ENCODE results near the gene ARHGAP8.
A peak's percentile ranks its signal among the peaks of the same experiment; 100 is the strongest.

Gene ARHGAP8

DNA sequence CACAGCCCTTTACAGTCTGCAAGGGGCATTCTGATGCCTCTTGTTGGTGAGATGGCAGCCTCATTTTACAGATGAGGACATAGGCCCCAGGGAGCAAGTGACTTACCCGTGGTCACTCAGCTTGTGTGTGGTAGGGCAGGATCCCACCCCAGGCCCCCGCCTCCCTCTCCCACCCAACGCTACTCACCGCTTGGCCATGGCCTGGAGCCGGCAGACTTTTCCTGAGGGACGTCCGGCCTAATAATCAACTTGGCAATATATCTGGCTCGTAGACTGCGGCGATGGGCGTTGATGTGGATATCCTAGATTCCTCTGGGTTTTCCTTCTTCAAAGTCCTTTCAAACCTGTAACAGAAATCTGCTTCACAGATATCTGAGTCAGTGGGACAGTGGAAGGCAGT is 57.1 kb downstream of the ARHGAP8 start:
- Histone ChIP-seq H2AFZ (ENCODE audit: low read length) (no peak overlapping the region), H2BK15ac (ENCODE audit: low read length) (no peak overlapping the region), H3K9ac (ENCODE audit: low read depth, low read length, poor library complexity) (no peak overlapping the region), H3K14ac (ENCODE audit: low read length) (no peak overlapping the region), H2BK12ac (ENCODE audit: low read length) (no peak overlapping the region), H3K27me3 (ENCODE audit: control insufficient read depth in 3 of 3, insufficient read depth in 3 of 3, low read depth in 1 of 3, low read length in 3 of 3) (peaks cover 0 to 19% (median 0%) of the 10 kb centered on the region in 3 experiments), H3K4ac (ENCODE audit: low read length) (no peak overlapping the region), H3K4me3 (ENCODE audit: low read length in 2 of 2) (no peak overlapping the region), H3K4me1 (ENCODE audit: control insufficient read depth in 2 of 2, insufficient read depth in 1 of 2, low read depth in 1 of 2, low read length in 2 of 2) (peaks cover 0 to 4% of the 10 kb centered on the region in 2 donors), H3K36me3 (replicated peaks in 1 of 2; ENCODE audit: control insufficient read depth in 2 of 2, insufficient read depth in 2 of 2, low read length in 2 of 2) (no peaks in the 10 kb centered on the region), H3K23ac (ENCODE audit: low read depth, low read length, poor library complexity) (no peak overlapping the region), H4K8ac (ENCODE audit: low read depth, low read length) (no peak overlapping the region), H2BK5ac (ENCODE audit: low read length) (no peak overlapping the region), H4K91ac (ENCODE audit: low read depth, low read length, poor library complexity) (no peak overlapping the region), H3K27ac (replicated peaks; ENCODE audit: low read length) (no peak overlapping the region), H2AK5ac (ENCODE audit: low read depth, low read length) (no peak overlapping the region), H3K18ac (ENCODE audit: low read length) (no peak overlapping the region), H3K79me1 (ENCODE audit: low read depth, low read length) (peaks cover 2% of the 10 kb centered on the region), H3K4me2 (ENCODE audit: insufficient read depth, low read length, poor library complexity, severe bottlenecking) (no peak overlapping the region), H2BK120ac (ENCODE audit: low read depth, low read length) (no peak overlapping the region), H3K9me3 (replicated peaks in 1 of 2; ENCODE audit: control insufficient read depth in 2 of 2, insufficient read depth in 1 of 2, low read depth in 1 of 2, low read length in 2 of 2) (peaks cover 0 to 5% of the 10 kb centered on the region in 2 donors)
- DNase-seq (ENCODE audit: low spot score): no peak
- WGBS, 2 donors (ENCODE audit: extremely low coverage in 2 of 2, insufficient read length in 2 of 2, insufficient replicate concordance in 1 of 2): no CpG with 5 or more reads among the region's 11 CpGs

GRCh38 chr22:44811141-44811540 is 58.8 kb downstream of the ARHGAP8 start:
- H4K91ac ChIP-seq (ENCODE audit: low read depth, low read length, poor library complexity): no peak overlapping the region
- H3K27ac ChIP-seq (replicated peaks; ENCODE audit: low read length): no peak overlapping the region
- H2BK5ac ChIP-seq (ENCODE audit: low read length): no peak overlapping the region
- no peak overlapping the region for H2AFZ ChIP-seq (ENCODE audit: low read length)
- H3K14ac ChIP-seq (ENCODE audit: low read length): no peak overlapping the region
- H2BK120ac ChIP-seq (ENCODE audit: low read depth, low read length): no peak overlapping the region
- DNase-seq (ENCODE audit: low spot score): no peak
- no peak overlapping the region for H3K23ac ChIP-seq (ENCODE audit: low read depth, low read length, poor library complexity)
- H2AK5ac ChIP-seq (ENCODE audit: low read depth, low read length): peak overlapping the region; percentile 21
- peak overlapping the region; percentile 25 for H3K18ac ChIP-seq (ENCODE audit: low read length)
- H3K9me3 ChIP-seq (replicated peaks in 1 of 2; ENCODE audit: control insufficient read depth in 2 of 2, insufficient read depth in 1 of 2, low read depth in 1 of 2, low read length in 2 of 2): peaks cover 0 to 6% of the 10 kb centered on the region in 2 donors
- no CpG with 5 or more reads among the region's 13 CpGs for WGBS, 2 donors (ENCODE audit: extremely low coverage in 2 of 2, insufficient read length in 2 of 2, insufficient replicate concordance in 1 of 2)
- H4K8ac ChIP-seq (ENCODE audit: low read depth, low read length): no peak overlapping the region
- H3K4me1 ChIP-seq (ENCODE audit: control insufficient read depth in 2 of 2, insufficient read depth in 1 of 2, low read depth in 1 of 2, low read length in 2 of 2): peaks cover 0 to 10% of the 10 kb centered on the region in 2 donors
- no peak overlapping the region for H3K4me3 ChIP-seq (ENCODE audit: low read length in 2 of 2)
- no peak overlapping the region for H3K4ac ChIP-seq (ENCODE audit: low read length)
- no peak overlapping the region for H2BK12ac ChIP-seq (ENCODE audit: low read length)
- peaks cover 0 to 5% (median 0%) of the 10 kb centered on the region in 3 experiments for H3K27me3 ChIP-seq (ENCODE audit: control insufficient read depth in 3 of 3, insufficient read depth in 3 of 3, low read depth in 1 of 3, low read length in 3 of 3)
- H3K9ac ChIP-seq (ENCODE audit: low read depth, low read length, poor library complexity): no peak overlapping the region
- H3K36me3 ChIP-seq (replicated peaks in 1 of 2; ENCODE audit: control insufficient read depth in 2 of 2, insufficient read depth in 2 of 2, low read length in 2 of 2): no peaks in the 10 kb centered on the region
- H3K4me2 ChIP-seq (ENCODE audit: insufficient read depth, low read length, poor library complexity, severe bottlenecking): no peak overlapping the region
- H2BK15ac ChIP-seq (ENCODE audit: low read length): no peak overlapping the region
- peaks cover 2% of the 10 kb centered on the region for H3K79me1 ChIP-seq (ENCODE audit: low read depth, low read length)

- no peak overlapping the region for H3K14ac ChIP-seq (ENCODE audit: low read length)
- DNase-seq (ENCODE audit: low spot score): no peak
- H3K23ac ChIP-seq (ENCODE audit: low read depth, low read length, poor library complexity): no peak overlapping the region
- no peak overlapping the region for H3K4me2 ChIP-seq (ENCODE audit: insufficient read depth, low read length, poor library complexity, severe bottlenecking)
- H3K9ac ChIP-seq (ENCODE audit: low read depth, low read length, poor library complexity): no peak overlapping the region
- H3K4ac ChIP-seq (ENCODE audit: low read length): no peak overlapping the region
- no peak overlapping the region for H2BK120ac ChIP-seq (ENCODE audit: low read depth, low read length)
- peaks cover 0 to 6% of the 10 kb centered on the region in 2 donors for H3K9me3 ChIP-seq (replicated peaks in 1 of 2; ENCODE audit: control insufficient read depth in 2 of 2, insufficient read depth in 1 of 2, low read depth in 1 of 2, low read length in 2 of 2)
- 100% methylated on average over 2 of the region's 2 CpGs for WGBS, 2 donors (ENCODE audit: extremely low coverage in 2 of 2, insufficient read length in 2 of 2, insufficient replicate concordance in 1 of 2)
- H2BK15ac ChIP-seq (ENCODE audit: low read length): no peak overlapping the region
- no peaks in the 10 kb centered on the region for H3K27me3 ChIP-seq (ENCODE audit: control insufficient read depth in 3 of 3, insufficient read depth in 3 of 3, low read depth in 1 of 3, low read length in 3 of 3)
- H2AK5ac ChIP-seq (ENCODE audit: low read depth, low read length): no peak overlapping the region
- peaks cover 0 to 10% of the 10 kb centered on the region in 2 donors for H3K4me1 ChIP-seq (ENCODE audit: control insufficient read depth in 2 of 2, insufficient read depth in 1 of 2, low read depth in 1 of 2, low read length in 2 of 2)
- H4K8ac ChIP-seq (ENCODE audit: low read depth, low read length): no peak overlapping the region
- no peak overlapping the region for H3K27ac ChIP-seq (replicated peaks; ENCODE audit: low read length)
- no peak overlapping the region for H3K4me3 ChIP-seq (ENCODE audit: low read length in 2 of 2)
- H3K36me3 ChIP-seq (replicated peaks in 1 of 2; ENCODE audit: control insufficient read depth in 2 of 2, insufficient read depth in 2 of 2, low read length in 2 of 2): no peaks in the 10 kb centered on the region
- H2AFZ ChIP-seq (ENCODE audit: low read length): no peak overlapping the region
- H3K79me1 ChIP-seq (ENCODE audit: low read depth, low read length): no peaks in the 10 kb centered on the region
- no peak overlapping the region for H3K18ac ChIP-seq (ENCODE audit: low read length)
- no peak overlapping the region for H2BK12ac ChIP-seq (ENCODE audit: low read length)
- no peak overlapping the region for H4K91ac ChIP-seq (ENCODE audit: low read depth, low read length, poor library complexity)
- no peak overlapping the region for H2BK5ac ChIP-seq (ENCODE audit: low read length)
Observed at GRCh38 chr22:44813416-44813815, 61.0 kb downstream of the ARHGAP8 start.

DNA sequence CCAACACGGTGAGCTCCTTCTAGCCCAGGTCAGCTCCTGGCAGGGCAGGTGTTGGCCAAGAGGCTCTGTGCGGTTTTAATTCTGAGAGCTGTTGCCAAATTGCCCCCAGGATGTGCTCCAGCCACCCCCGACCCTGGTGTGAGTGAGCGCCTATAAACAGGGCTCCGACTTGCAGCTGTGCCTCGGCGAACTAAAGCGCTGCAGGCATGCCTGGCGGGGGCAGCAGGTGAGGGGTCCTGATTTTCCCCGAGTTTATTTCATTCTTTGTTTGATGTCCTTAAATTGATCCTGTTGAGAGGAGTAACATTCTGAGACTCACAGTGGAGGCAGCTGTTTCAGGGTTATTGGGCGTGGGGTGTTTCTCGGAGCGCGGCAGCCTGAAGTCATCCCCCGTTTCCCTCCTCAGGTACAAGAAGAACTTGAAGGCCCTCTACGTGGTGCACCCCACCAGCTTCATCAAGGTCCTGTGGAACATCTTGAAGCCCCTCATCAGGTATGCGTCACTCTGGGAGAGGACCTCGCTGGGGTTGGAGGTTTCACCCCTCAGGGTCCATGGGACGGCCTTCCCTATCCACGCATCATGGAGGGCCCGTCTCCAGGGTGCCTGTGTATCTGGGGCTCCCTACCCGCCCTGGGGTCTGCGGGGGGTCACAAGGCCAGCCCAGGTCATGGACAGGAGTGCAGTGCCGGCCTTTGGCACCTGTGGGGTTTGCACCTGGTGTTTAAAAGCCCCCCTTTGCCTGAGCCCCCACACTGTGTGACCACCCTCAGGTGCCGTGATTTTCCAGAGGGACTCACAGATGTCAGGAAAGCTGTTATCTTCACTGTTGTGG is 62.1 kb downstream of the ARHGAP8 start:
- Histone ChIP-seq H2BK5ac (ENCODE audit: low read length) (no peak overlapping the region), H3K79me1 (ENCODE audit: low read depth, low read length) (no peaks in the 10 kb centered on the region), H2AFZ (ENCODE audit: low read length) (no peak overlapping the region), H3K27ac (replicated peaks; ENCODE audit: low read length) (no peak overlapping the region), H3K4me2 (ENCODE audit: insufficient read depth, low read length, poor library complexity, severe bottlenecking) (no peak overlapping the region), H2AK5ac (ENCODE audit: low read depth, low read length) (peak overlapping the region; percentile 54), H3K4me3 (ENCODE audit: low read length in 2 of 2) (no peak overlapping the region), H2BK12ac (ENCODE audit: low read length) (no peak overlapping the region), H3K36me3 (replicated peaks in 1 of 2; ENCODE audit: control insufficient read depth in 2 of 2, insufficient read depth in 2 of 2, low read length in 2 of 2) (no peaks in the 10 kb centered on the region), H3K27me3 (ENCODE audit: control insufficient read depth in 3 of 3, insufficient read depth in 3 of 3, low read depth in 1 of 3, low read length in 3 of 3) (no peaks in the 10 kb centered on the region), H2BK120ac (ENCODE audit: low read depth, low read length) (no peak overlapping the region), H3K18ac (ENCODE audit: low read length) (peak overlapping the region; percentile 44), H4K8ac (ENCODE audit: low read depth, low read length) (no peak overlapping the region), H3K23ac (ENCODE audit: low read depth, low read length, poor library complexity) (no peak overlapping the region), H4K91ac (ENCODE audit: low read depth, low read length, poor library complexity) (no peak overlapping the region), H3K9me3 (replicated peaks in 1 of 2; ENCODE audit: control insufficient read depth in 2 of 2, insufficient read depth in 1 of 2, low read depth in 1 of 2, low read length in 2 of 2) (peaks cover 0 to 6% of the 10 kb centered on the region in 2 donors), H3K9ac (ENCODE audit: low read depth, low read length, poor library complexity) (no peak overlapping the region), H3K4me1 (ENCODE audit: control insufficient read depth in 2 of 2, insufficient read depth in 1 of 2, low read depth in 1 of 2, low read length in 2 of 2) (peaks cover 0 to 10% of the 10 kb centered on the region in 2 donors), H3K4ac (ENCODE audit: low read length) (no peak overlapping the region), H3K14ac (ENCODE audit: low read length) (no peak overlapping the region), H2BK15ac (ENCODE audit: low read length) (no peak overlapping the region)
- no CpG with 5 or more reads among the region's 25 CpGs for WGBS, 2 donors (ENCODE audit: extremely low coverage in 2 of 2, insufficient read length in 2 of 2, insufficient replicate concordance in 1 of 2)
- no peak for DNase-seq (ENCODE audit: low spot score)

Data from neuronal stem cell (in vitro differentiated cells).